ENCODE measurements around the gene CYP11A1.

The CYP11A1 gene

GRCh38 chr15:74367296-74367854 lies at the start of gene CYP11A1:
Gene CYP11A1 (minus strand): TSS chr15:74367646. CDS start chr15:74367585, 61 bp downstream.
- DNase-seq (ENCODE audit: low read depth): no peak

GRCh38 chr15:74417225-74417624 lies 49.8 kb upstream of the CYP11A1 start:
- no peak for DNase-seq (ENCODE audit: low read depth)

- no peak for DNase-seq (ENCODE audit: low read depth)
These were observed 48.8 kb upstream of the CYP11A1 start for GRCh38 chr15:74415966-74416916.

GRCh38 chr15:74414603-74415338 lies 47.3 kb upstream of the CYP11A1 start:
- no peak for DNase-seq (ENCODE audit: low read depth)

- no peak for DNase-seq (ENCODE audit: low read depth)
These were observed 46.7 kb upstream of the CYP11A1 start for GRCh38 chr15:74414081-74414580.

- no peak for DNase-seq (ENCODE audit: low read depth)
These were observed 46.1 kb upstream of the CYP11A1 start for GRCh38 chr15:74413350-74414080.

GRCh38 chr15:74412159-74412558 lies 44.7 kb upstream of the CYP11A1 start:
- DNase-seq (ENCODE audit: low read depth): no peak

GRCh38 chr15:74411686-74412085 lies 44.2 kb upstream of the CYP11A1 start:
- no peak for DNase-seq (ENCODE audit: low read depth)

GRCh38 chr15:74410502-74410901 lies 43.1 kb upstream of the CYP11A1 start:
- DNase-seq (ENCODE audit: low read depth): no peak

GRCh38 chr15:74409225-74409624 lies 41.8 kb upstream of the CYP11A1 start:
- DNase-seq (ENCODE audit: low read depth): no peak

- DNase-seq (ENCODE audit: low read depth): no peak
These were observed 41.4 kb upstream of the CYP11A1 start for GRCh38 chr15:74408815-74409214.

GRCh38 chr15:74408385-74408784 lies 40.9 kb upstream of the CYP11A1 start:
- DNase-seq (ENCODE audit: low read depth): no peak

- DNase-seq (ENCODE audit: low read depth): peak; percentile 98
These were observed 39.7 kb upstream of the CYP11A1 start for GRCh38 chr15:74406992-74407705.

- DNase-seq (ENCODE audit: low read depth): no peak
These were observed 39.1 kb upstream of the CYP11A1 start for GRCh38 chr15:74406517-74406916.

GRCh38 chr15:74405823-74406222 lies 38.4 kb upstream of the CYP11A1 start:
- no peak for DNase-seq (ENCODE audit: low read depth)

- no peak for DNase-seq (ENCODE audit: low read depth)
These were observed 36.6 kb upstream of the CYP11A1 start for GRCh38 chr15:74403991-74404563.

- no peak for DNase-seq (ENCODE audit: low read depth)
These were observed 36.1 kb upstream of the CYP11A1 start for GRCh38 chr15:74403588-74403919.

- no peak for DNase-seq (ENCODE audit: low read depth)
These were observed 35.6 kb upstream of the CYP11A1 start for GRCh38 chr15:74402873-74403587.

- no peak for DNase-seq (ENCODE audit: low read depth)
These were observed 34.9 kb upstream of the CYP11A1 start for GRCh38 chr15:74402337-74402841.

Measured in HS-27A (cell line).